Measurements from ENCODE around the gene RUBCN.
"Not testable (repeated sequence)": the region's sequence is repeated elsewhere in the genome, so short reads cannot be mapped to it uniquely, and the experiment has no call there.

RUBCN gene

DNA sequence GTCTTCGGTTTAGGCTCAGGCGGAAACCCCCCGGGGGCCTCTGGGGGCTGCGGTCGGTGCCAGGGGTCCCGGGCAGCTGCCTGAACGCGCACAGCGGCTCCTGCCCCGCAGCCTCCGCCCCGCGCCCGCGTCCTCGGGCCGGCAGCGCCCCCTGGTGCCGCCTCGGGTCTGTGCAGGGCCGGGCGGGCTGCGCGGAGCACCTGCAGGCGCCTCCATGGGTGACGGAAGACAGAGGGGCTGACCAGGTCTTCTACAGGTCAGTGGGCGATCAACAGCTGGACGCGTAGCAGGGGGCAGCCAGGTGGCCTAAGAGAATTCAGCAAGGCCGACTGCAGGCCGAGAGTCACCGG lies 71.6 kb downstream of the RUBCN start:
- H3K4me3 ChIP-seq (ENCODE audit: low read depth, low read length); H3K4me1 ChIP-seq; DNase-seq; H3K9me3 ChIP-seq; H3K27me3 ChIP-seq; H3K36me3 ChIP-seq: not testable (repeated sequence)

DNA sequence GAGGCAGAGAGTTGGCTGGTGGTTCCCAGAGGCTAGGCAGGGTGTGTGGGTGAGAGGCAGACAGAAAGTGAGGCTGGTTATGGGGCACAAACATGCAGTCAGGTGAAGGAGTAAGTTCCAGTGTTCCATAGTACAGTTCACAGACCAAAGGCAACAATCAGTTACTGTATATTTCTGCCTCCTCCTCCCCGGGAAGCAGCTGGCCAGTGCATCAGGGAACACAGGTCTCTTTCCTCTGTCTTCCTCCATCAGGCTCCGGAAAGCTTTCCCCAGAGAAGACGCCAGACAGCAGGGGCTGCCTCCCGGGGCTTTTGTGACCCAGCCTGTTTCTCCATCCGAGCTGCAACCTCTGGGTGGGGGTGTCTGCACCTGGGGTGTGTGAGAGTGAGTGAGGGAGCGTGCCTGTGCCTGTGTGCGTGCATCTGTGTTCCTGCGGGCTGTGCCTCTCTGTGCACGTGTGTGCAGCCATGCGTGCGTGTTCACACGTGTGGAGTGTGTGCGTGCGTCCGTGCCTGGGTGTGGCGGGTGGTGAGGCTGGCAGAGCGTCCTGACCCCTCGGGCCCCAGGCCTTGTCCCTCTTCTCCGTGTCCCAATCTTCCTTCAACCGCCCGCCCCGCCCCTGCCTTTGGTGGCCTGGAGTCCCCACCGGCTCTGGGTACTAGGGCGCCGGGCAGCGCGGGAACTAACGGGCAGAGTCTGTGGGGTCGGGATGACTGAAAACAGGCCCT lies 72.1 kb downstream of the RUBCN start:
- not testable (repeated sequence) for H3K36me3 ChIP-seq, DNase-seq, H3K27me3 ChIP-seq, H3K9me3 ChIP-seq, H3K4me1 ChIP-seq
- H3K4me3 ChIP-seq (ENCODE audit: low read depth, low read length): peak overlapping the region; percentile 39

DNA sequence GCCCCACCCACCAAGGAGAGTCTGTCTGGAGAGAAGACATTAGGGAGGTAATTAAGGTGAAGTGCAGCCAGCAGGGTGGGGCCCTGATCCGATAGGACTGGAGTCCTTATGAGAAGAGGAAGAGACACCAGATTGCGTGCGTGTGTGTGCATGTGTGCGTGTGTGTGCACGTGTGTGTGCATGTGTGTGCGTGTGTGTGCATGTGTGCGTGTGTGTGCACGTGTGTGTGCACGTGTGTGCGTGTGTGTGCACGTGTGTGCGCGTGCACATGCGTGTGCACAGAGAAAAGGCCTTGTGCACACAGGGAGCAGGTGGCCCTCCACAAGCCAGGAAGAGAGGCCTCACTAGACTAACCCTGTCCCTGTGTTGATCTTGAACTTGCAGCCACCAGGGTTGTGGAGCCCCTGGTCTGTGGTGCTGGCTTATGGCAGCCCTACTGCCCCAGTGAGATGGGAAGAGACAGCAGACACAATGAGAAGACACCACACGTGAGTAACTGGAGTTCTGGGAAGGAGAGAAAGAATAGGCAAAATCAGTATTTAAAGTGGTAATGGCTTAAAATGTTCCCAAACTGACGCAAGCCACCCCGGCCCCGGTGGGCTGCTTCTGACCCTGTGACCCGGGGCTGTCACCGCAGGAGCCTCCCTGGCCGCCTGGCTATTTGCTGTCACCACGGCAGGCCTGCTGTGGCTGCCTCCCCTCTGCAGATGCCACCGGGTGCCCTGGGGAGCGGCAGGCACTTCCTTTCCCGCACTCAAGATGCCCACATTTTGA lies 73.2 kb downstream of the RUBCN start:
- H3K4me3 ChIP-seq (ENCODE audit: low read depth, low read length); H3K36me3 ChIP-seq; H3K27me3 ChIP-seq; DNase-seq; H3K4me1 ChIP-seq; H3K9me3 ChIP-seq: not testable (repeated sequence)

DNA sequence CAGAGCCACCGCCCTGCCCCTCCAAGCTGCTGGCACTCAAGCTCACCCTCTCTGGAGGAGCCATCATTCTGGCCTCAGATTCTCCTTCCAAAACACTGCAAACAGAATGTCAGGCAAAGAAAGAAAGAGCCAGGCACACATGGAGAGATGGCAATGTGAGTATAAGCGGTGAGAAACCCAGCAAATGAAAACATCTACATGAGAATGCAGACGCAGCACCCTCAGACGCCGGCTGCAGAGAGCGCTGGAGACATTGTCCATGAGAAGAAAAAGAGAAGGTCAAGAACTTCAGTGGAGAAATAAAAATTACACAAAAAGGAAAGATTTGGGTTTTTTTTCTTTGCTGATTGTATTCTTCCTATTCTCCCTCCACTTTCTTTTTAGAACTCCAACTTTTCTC lies 74.4 kb downstream of the RUBCN start:
- H3K4me3 ChIP-seq (ENCODE audit: low read depth, low read length); H3K36me3 ChIP-seq; H3K4me1 ChIP-seq; DNase-seq; H3K9me3 ChIP-seq; H3K27me3 ChIP-seq: not testable (repeated sequence)

DNA sequence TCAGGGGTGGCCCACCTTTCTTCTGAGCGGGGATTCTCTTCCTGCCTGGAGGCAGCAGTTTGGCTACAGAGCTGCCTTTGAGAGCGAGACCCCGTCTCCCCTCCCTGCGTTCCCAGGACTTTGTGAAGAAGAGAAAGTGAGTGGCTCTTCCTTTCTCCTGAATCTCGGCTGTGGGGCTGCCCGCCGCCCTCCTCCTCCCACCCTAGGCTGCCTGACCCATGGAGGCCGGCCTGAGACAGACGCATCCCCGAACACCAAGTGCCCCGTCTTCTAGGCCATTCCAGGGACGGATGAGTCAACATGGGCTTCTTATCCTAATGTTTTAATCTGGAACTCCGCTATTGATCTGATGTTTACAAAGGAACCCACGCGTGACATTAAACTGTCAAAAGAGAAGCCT lies 74.8 kb downstream of the RUBCN start:
- DNase-seq: not testable (repeated sequence)

DNA sequence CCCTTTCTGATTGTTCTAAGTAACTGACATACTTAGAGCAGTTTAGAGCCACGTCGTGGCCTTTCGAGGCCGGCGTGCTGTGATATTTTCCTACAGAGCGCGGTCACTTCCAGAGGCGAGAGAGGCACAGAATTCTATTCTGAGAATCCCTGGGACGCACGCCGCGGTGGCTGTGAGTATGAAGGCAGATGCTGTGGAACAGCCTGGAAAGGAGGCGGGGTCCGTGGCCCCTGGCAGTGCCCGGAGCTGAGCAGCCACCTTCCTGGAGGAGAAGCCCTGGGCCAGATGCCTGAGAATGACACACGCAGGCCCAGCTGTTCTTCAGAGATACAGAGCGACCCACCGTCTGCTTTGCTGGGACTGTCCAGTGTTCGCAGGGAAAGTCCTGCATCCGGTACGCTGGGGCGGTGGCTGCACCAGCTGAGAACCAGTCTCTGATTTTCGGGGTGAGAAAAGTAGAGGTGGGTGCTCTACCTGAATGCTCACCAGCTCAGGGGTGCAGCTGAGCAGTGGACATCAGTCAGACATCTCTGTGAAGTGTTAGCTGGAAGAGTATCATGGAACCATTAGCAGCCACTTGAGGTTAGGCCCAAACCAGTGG lies 75.4 kb downstream of the RUBCN start:
- not testable (repeated sequence) for H3K36me3 ChIP-seq; H3K4me3 ChIP-seq (ENCODE audit: low read depth, low read length); H3K9me3 ChIP-seq; H3K4me1 ChIP-seq; DNase-seq; H3K27me3 ChIP-seq

More for the DNA sequence above, 74.8 kb downstream of the RUBCN start:
- H3K4me1 ChIP-seq; H3K27me3 ChIP-seq; H3K4me3 ChIP-seq (ENCODE audit: low read depth, low read length); H3K9me3 ChIP-seq; H3K36me3 ChIP-seq: not testable (repeated sequence)

DNA sequence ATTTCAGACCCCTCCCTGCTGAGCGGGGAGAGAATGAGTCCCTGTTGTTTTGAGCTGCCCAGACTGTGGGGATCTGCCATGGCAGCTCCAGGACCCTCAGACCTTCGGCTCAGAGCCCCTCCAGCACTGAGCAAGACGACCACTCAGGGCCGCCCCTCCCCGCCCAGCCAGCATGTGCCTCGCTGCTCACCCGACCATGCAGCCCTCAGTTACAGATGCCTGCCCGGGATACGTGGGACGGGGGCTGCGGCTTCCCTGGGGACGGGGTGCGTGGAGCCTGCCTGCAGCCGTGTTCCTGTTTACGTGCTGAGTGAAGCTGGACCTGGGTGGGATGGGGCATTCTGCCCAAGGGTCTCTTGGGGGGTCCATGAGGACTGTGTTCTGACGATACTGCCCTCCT lies 77.0 kb downstream of the RUBCN start:
- not testable (repeated sequence) for H3K4me3 ChIP-seq (ENCODE audit: low read depth, low read length); H3K36me3 ChIP-seq; H3K27me3 ChIP-seq; DNase-seq; H3K4me1 ChIP-seq; H3K9me3 ChIP-seq

DNA sequence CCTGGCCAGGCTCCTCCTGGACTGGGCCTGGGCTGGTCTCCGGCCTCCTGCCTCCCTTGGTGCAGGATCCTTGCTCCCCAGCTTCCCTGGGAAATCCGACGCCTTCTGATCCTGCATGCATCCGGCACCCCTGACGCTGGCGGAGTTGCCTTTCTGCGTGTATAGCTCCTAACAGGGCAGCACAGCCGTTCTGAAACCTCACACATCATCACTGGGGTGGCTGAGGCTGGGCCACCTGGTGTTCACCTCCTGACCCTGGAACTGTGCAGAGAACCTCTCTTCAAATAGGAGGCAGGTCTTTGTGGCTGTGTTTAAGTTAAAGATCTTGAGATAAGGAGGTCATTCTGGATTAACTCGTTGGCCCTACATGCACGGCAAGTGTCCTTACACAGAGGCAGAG lies 77.6 kb downstream of the RUBCN start:
- H3K36me3 ChIP-seq; H3K4me1 ChIP-seq; H3K9me3 ChIP-seq; H3K4me3 ChIP-seq (ENCODE audit: low read depth, low read length); H3K27me3 ChIP-seq; DNase-seq: not testable (repeated sequence)

DNA sequence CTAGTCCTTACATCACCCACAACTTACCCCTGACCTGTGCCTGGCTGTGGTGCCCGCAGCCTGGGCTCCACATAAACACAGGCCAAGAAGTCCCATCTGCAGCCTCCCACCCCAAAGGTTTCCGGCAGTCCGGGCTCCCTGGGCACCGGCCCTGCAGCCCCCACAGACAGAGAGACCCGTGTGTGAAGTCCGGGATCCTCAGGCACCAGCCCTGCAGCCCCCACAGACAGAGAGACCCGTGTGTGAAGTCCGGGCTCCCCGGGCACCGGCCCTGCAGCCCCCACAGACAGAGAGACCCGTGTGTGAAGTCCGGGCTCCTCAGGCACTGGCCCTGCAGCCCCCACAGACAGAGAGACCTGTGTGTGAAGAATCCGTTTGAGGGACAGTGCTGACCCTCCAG lies 78.0 kb downstream of the RUBCN start:
- not testable (repeated sequence) for H3K27me3 ChIP-seq; H3K4me3 ChIP-seq (ENCODE audit: low read depth, low read length); H3K4me1 ChIP-seq; H3K9me3 ChIP-seq; H3K36me3 ChIP-seq; DNase-seq

DNA sequence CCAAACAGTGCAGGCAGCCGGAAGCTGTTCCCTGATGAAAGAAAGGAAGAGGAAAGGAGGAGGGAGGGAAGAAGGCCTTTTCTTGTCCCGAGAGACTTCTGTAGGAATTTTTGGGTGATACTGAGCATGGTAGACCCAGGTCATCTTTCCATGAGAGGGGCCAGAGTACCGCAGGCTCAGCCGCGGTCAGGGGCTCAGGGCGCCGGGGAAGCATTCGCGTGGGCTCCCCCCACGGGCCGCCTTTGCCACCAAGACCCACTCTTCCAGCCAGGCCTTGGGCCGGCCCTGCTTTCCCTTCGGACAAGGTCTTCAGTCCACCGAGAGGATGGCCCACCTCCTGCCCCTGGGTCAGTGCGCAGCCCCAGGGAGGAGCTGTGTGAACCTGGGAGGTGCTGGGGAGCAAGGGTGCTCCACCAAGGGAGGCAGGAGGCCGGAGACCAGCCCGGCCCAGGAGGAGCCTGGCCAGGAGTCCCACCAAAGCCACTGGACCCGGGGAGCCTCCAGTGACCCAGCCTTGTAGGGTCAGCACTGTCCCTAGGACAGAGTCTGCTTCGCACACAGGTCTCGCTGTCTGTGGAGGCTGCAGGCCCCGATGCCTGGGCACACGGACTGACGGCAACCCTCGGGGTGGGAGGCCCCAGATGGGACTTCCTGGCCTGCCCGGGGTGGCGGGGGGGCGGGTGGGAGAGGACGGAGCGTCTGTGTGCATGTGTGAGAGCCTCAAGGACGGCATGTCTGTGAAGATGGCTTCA lies 79.0 kb downstream of the RUBCN start:
- not testable (repeated sequence) for H3K9me3 ChIP-seq; DNase-seq; H3K27me3 ChIP-seq; H3K4me1 ChIP-seq; H3K36me3 ChIP-seq; H3K4me3 ChIP-seq (ENCODE audit: low read depth, low read length)

DNA sequence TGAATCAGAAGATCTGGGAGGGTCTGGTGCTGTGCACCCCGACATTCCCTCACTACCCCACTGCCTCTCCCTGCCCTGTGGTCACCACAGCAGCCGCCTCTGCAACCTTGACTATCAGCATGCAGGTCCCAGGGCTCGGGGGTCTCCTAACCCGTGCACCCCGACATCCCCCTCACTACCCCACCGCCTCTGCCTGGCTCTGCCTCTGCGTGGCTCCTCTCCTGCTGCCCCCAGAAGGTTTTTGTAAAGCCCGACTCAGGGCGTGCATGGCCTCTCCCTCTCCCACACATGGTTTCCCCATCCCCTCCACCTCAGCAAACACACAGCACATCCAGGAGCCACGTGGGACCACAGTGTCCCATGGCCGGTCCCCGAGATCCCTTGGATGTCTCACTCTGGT lies 79.7 kb downstream of the RUBCN start:
- H3K36me3 ChIP-seq; H3K4me3 ChIP-seq (ENCODE audit: low read depth, low read length); H3K27me3 ChIP-seq; H3K4me1 ChIP-seq; DNase-seq; H3K9me3 ChIP-seq: not testable (repeated sequence)

DNA sequence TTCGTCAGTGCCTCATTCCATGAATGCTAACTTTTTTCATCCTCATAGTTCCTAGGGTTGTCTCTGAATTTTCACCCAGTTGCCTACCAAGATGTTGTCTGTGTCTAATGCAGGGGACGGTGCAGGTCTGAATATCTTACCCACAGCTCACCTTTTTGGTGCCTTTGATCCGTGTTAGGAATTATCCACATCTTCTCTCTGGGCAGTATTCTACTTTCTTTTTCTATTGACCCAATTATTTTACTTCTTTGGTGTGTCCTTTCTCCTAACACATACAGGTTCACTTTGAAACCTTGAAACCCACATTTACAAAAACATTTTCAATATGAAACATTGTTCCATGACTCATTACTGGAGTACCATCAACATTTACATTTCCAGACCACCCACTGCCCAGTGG lies 80.6 kb downstream of the RUBCN start:
- DNase-seq; H3K4me1 ChIP-seq; H3K4me3 ChIP-seq (ENCODE audit: low read depth, low read length): not testable (repeated sequence)

DNA sequence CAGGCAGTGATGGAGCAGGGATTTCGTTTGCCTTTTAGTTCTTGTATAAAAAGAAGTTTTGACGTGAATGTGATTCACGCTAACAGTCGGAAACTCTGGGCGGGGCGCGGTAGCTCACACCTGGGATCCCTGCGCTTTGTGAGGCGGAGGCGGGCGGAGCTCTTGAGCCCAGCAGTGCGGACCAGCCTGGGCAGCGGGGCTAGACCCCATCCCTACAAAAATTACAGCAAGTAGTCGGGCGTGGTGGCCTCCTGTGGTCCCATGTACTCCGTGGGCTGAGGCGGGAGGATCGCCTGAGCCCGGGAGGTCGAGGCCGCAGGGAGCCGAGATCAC lies 81.7 kb downstream of the RUBCN start:
- not testable (repeated sequence) for H3K4me3 ChIP-seq (ENCODE audit: low read depth, low read length); H3K9me3 ChIP-seq; H3K36me3 ChIP-seq; DNase-seq; H3K27me3 ChIP-seq; H3K4me1 ChIP-seq

More for the DNA sequence above, 80.6 kb downstream of the RUBCN start:
- H3K27me3 ChIP-seq, H3K9me3 ChIP-seq, H3K36me3 ChIP-seq: not testable (repeated sequence)

DNA sequence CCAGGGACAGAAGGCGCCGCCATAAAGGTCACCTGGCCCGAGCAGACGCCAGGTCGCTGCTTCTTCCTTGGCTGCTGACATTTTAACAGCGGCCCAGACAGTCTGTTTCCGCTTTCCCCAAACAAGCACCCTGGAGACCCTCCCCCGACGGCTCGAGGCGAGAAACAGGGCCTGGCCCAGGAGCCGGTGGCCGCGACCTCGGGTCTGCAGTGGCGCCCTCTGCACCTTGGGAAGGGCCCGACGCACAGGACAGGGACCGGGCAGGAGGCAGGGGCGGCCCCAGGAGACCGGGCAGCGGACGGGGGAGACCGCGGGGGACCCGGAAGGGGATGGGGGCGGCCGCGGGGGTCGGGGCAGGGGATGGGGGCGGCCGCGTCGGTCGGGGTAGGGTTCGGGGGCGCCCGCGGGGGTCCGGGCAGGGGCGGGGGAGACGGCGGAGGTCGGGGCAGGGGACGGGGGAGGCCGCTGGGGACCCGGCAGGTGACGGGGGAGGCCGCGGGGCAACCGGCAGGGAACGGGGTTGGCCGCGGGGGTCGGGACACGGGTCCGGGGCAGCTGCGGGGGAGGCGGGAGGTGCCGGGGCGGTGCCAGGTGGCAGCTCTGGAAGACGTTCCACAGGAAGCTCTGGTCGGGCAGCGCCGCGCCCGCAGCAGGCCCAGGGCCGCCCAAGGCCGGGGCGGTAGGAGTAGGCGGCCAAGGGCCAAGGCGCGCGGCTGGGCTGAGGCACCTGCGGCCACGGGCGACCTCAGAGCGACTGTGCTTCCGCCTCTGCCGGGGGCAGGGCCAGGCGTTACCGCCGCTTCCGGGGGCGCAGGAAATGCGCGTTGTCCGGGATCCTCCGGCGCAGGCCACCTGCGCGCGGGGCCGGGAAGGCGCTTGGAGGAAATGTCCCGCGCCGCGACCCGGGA lies 82.4 kb downstream of the RUBCN start:
- H3K4me3 ChIP-seq (ENCODE audit: low read depth, low read length); H3K27me3 ChIP-seq; H3K4me1 ChIP-seq; DNase-seq; H3K9me3 ChIP-seq; H3K36me3 ChIP-seq: not testable (repeated sequence)

DNA sequence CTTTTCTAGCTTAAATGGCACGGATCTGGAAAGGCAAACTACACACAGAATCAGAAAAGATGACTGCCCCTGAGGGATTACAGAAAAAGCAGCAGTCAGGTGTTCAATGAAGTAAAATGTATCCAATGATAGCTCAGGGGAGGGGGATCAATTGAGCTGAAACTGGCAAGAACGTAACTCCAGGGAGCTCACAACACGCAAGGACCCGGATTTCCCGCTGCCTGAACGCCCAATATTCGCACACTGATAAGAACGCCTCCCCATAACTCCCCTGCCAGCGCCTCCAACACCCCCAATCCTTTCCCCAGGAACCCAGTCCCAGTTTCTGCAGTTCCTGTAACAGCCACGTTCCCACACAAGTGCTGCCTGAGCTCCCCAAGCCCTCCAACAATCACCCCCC lies 83.8 kb downstream of the RUBCN start:
- not testable (repeated sequence) for DNase-seq; H3K4me3 ChIP-seq (ENCODE audit: low read depth, low read length); H3K36me3 ChIP-seq; H3K4me1 ChIP-seq; H3K27me3 ChIP-seq; H3K9me3 ChIP-seq
